HL-60 (cell line): Measurements from ENCODE around the gene CCN2.

ENCODE experiments used
- DNase-seq, 2 experiments: peaks; one replicate each; pipeline ENCODE4 v3.0.0-alpha.2; 2010 to 2020; ENCODE audit warnings: low read depth in 1 of 2, low spot score in 1 of 2
- H3K27ac ChIP-seq: fragments of 250-450 bp; sonication (Bioruptor Pico); replicated peaks from 2 replicates; pipeline ENCODE4 v1.5.1; 2020; ENCODE audit warnings: mild to moderate bottlenecking, moderate library complexity
- H3K27me3 ChIP-seq: fragments of 250-450 bp; sonication (Bioruptor Pico); 2 replicates; pipeline ENCODE4 v1.5.1; 2021; ENCODE audit warnings: mild to moderate bottlenecking, moderate library complexity; ENCODE audit not compliant: insufficient read depth, poor library complexity, severe bottlenecking
- H3K4me3 ChIP-seq: replicated peaks from 2 replicates; pipeline ENCODE4 v1.5.1; 2011; ENCODE audit warnings: mild to moderate bottlenecking, control low read depth, low read length; ENCODE audit not compliant: insufficient read depth
- GABPA ChIP-seq: IDR thresholded peaks from 2 replicates; pipeline ENCODE4 v1.6.1; 2012; ENCODE audit warnings: low read depth
- POLR2AphosphoS5 ChIP-seq: IDR thresholded peaks from 2 replicates; pipeline ENCODE4 v1.6.1; 2012; ENCODE audit warnings: low read depth
- REST ChIP-seq: IDR thresholded peaks from 2 replicates; pipeline ENCODE4 v1.6.1; 2012; ENCODE audit warnings: low read depth; ENCODE audit not compliant: insufficient replicate concordance
- SPI1 ChIP-seq: IDR thresholded peaks from 2 replicates; pipeline ENCODE4 v1.6.1; 2012; ENCODE audit warnings: low read depth, mild to moderate bottlenecking, borderline replicate concordance
- long read RNA-seq: library from polyadenylated mRNA; unstranded; transcript quantifications from one replicate; pipeline ENCODE4 v2.0.0, GENCODE V29; 2020
- TF ChIP-seq, protein P1 (sequence below): IDR thresholded peaks from one replicate; pipeline ENCODE4 v1.5.1; 2011; ENCODE audit warnings: low read length, control low read depth, inconsistent platforms; ENCODE audit not compliant: insufficient read depth

The CCN2 gene, protein sequence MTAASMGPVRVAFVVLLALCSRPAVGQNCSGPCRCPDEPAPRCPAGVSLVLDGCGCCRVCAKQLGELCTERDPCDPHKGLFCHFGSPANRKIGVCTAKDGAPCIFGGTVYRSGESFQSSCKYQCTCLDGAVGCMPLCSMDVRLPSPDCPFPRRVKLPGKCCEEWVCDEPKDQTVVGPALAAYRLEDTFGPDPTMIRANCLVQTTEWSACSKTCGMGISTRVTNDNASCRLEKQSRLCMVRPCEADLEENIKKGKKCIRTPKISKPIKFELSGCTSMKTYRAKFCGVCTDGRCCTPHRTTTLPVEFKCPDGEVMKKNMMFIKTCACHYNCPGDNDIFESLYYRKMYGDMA
- long read RNA-seq: 0 reads

- no peak within 1 kb of the TSS for H3K27ac ChIP-seq
- TF ChIP-seq, protein P1, sequence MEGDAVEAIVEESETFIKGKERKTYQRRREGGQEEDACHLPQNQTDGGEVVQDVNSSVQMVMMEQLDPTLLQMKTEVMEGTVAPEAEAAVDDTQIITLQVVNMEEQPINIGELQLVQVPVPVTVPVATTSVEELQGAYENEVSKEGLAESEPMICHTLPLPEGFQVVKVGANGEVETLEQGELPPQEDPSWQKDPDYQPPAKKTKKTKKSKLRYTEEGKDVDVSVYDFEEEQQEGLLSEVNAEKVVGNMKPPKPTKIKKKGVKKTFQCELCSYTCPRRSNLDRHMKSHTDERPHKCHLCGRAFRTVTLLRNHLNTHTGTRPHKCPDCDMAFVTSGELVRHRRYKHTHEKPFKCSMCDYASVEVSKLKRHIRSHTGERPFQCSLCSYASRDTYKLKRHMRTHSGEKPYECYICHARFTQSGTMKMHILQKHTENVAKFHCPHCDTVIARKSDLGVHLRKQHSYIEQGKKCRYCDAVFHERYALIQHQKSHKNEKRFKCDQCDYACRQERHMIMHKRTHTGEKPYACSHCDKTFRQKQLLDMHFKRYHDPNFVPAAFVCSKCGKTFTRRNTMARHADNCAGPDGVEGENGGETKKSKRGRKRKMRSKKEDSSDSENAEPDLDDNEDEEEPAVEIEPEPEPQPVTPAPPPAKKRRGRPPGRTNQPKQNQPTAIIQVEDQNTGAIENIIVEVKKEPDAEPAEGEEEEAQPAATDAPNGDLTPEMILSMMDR: no peak
- no peak for TF ChIP-seq SPI1
- TF ChIP-seq POLR2AphosphoS5: no peak
- no peak for TF ChIP-seq GABPA
- TF ChIP-seq REST: no peak
- H3K27me3 ChIP-seq: peaks cover 35% of the 10 kb centered on the region
- no peak within 1 kb of the TSS for H3K4me3 ChIP-seq
- DNase-seq: no peak
Observed at GRCh38 chr6:131950767-131951575, at the start of gene CCN2. Gene CCN2 (minus strand): TSS chr6:131951372. CDS start chr6:131951172, 200 bp downstream.

DNA sequence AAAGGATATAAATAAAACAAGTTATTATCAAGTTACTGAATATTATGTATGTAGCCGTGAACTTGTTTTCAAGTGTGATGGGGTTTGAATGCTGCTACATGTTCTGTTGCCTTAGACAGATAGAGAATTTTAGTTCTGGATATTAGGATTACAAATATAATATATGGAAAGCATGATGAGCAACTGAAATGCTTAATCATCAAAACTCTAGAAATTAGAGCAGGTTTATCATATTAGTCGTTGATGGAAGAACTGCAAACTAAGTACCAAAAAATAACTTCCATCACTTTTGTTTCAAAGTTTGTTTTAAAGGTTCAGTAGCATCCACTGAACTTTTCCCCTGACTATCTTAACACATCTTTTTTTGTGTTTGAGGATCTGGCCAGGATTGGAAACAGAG is 49.1 kb upstream of the CCN2 start:
- Histone ChIP-seq H3K27ac (no peak overlapping the region), H3K27me3 (no peaks in the 10 kb centered on the region), H3K4me3 (no peak overlapping the region)
- no peak for DNase-seq
- no peak for TF ChIP-seq GABPA
- no peak for TF ChIP-seq REST
- TF ChIP-seq POLR2AphosphoS5: no peak
- TF ChIP-seq, protein P1: no peak
- TF ChIP-seq SPI1: no peak

DNA sequence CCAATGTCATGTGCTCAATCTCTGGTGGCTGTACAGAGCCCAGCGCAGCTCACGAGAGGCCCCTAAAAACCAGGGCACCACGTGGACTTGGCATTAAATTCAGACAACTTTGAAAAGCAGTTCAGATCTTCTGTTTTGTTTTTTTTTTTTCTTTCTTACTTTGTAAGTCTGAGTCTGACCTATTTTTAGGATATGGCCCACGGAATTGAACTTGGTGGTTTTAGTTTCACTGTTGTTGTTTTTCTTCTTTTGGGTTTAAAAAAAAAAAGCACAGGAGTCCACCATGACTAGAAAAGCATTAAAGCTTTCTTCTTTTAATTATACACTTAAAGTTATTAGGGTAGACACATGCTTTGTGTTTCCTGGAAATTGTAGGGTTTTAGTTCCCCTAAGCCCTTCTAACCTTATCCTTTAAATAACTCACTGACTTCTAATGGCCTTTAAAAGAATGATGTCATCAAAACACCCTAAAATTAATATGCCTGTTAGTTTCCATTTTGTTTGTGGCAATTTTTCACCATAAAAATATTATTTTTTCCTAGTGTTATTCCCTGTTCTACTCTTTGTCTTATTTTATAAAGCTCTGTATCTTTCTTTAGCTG is 48.5 kb upstream of the CCN2 start:
- Histone ChIP-seq H3K27me3 (no peaks in the 10 kb centered on the region), H3K4me3 (no peak overlapping the region), H3K27ac (no peak overlapping the region)
- no peak for TF ChIP-seq REST
- no peak for TF ChIP-seq POLR2AphosphoS5
- no peak for TF ChIP-seq GABPA
- TF ChIP-seq SPI1: no peak
- TF ChIP-seq, protein P1: no peak
- no peak for DNase-seq
